GM12892 (cell line): ENCODE results near the gene GOLGA8N.
"Not testable (repeated sequence)": the region's sequence is repeated elsewhere in the genome, so short reads cannot be mapped to it uniquely, and the experiment has no call there.

Source experiments
- POLR2A ChIP-seq: IDR thresholded peaks from 2 replicates; pipeline ENCODE4 v1.6.1; 2011; ENCODE audit warnings: low read depth, low read length, control low read depth
- POLR2AphosphoS5 ChIP-seq: IDR thresholded peaks from 2 replicates; pipeline ENCODE4 v1.6.1; 2011; ENCODE audit warnings: low read depth, low read length, control low read depth
- TAF1 ChIP-seq: IDR thresholded peaks from 2 replicates; pipeline ENCODE4 v1.6.1; 2011; ENCODE audit warnings: low read depth, mild to moderate bottlenecking, control low read depth, low read length, borderline replicate concordance

DNA sequence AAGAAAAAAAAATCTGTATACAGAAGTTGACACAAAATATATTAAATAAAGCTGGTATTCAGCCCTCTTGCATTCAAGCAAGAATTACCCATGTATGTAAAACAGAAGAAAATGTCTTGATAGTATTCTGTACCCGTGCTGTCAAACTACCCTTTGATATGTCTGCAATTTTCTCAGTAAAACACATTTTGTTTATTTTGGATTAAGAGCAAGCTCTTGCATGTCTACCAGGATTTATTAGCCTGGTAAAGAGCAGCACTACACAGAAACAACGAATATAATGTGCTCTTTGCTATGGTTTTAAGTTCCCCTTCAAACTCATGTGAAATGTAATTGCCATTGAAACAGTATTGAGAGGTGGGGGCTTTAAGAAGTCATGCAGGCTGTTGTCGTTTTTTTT is 24.3 kb upstream of the GOLGA8N start:
- not testable (repeated sequence) for TF ChIP-seq TAF1, POLR2A, POLR2AphosphoS5
